ENCODE results near the gene PHGDH. TPM values are rescaled to one million over a fixed set of nuclear protein-coding genes. Genes with fewer than 3 reads are reported as not detected.

The PHGDH gene
- total RNA-seq, 1 donor from 2014 or later = 61.7 TPM

DNA sequence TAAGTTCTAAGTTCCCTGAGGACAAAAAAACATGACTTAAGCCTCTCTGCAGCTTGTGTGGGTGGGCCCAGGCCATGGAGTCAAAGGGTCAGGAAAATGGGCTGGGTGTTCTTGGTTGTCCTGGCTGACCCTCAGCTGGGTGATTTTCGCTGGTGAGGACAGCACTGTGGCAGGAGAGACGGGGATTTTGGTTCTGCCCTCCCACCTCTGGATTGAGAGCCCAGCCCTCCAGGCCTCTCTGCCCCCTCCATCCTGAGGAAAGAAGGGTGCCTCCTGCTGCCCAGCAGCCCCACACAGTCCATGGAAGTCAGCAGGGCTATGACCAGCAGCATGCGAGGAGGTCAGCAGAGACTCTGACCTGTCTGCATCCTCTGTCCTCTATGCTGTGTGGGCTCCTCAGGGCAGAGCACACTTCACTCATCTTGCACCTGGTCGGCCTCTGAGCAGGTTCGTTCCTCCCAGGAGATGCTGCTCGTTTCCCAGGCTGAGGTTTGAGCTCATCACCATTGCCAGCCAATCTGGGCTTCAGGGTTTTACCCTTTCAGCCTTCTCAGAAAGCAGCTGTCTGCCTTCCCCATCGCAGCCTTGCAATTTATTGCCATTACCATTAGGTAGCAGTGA lies 26.5 kb downstream of the PHGDH start:
- Histone ChIP-seq H3K27ac (no peak overlapping the region), H3K36me3 (peaks cover 19 to 40% of the 10 kb centered on the region in 2 donors), H3K4me3 (no peak overlapping the region), H3K9me3 (no peaks in the 10 kb centered on the region), H3K27me3 (no peaks in the 10 kb centered on the region), H3K4me1 (peaks cover 2 to 4% of the 10 kb centered on the region in 2 donors)
- no peak for DNase-seq (ENCODE audit: low spot score in 2 of 2)
- TF ChIP-seq CTCF (IDR thresholded peaks at IDR 0.05) = no peak
- intact Hi-C loops (cut with DNase I) = no loop called here

- TF ChIP-seq CTCF (IDR thresholded peaks at IDR 0.05) = no peak
- peaks cover 4% of the 10 kb centered on the region in 2 donors for H3K4me1 ChIP-seq
Measured at GRCh38 chr1:119739150-119739549, 27.4 kb downstream of the PHGDH start.

DNA sequence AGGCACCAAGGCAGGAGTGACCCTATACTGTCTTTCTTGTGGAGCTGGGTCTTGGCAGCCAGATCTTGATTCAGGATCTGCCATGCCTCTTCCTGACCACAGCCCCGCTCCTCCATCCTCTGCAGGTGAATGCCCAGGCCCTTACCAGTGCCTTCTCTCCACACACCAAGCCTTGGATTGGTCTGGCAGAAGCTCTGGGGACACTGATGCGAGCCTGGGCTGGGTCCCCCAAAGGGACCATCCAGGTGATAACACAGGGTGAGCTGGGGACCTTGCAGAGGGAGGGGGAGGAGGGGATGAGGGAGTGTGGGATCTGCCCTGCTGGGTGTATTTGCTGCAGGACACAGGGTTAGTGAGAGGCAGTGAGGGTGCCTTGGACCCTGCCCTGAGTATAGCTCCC lies 28.5 kb downstream of the PHGDH start:
- H3K27ac ChIP-seq = no peak overlapping the region

More at GRCh38 chr1:119739150-119739549, 27.4 kb downstream of the PHGDH start:
- H3K36me3 ChIP-seq = peaks cover 19 to 39% of the 10 kb centered on the region in 2 donors
- no peak overlapping the region for H3K4me3 ChIP-seq
- intact Hi-C loops (cut with DNase I) = no loop called here
- no peaks in the 10 kb centered on the region for H3K27me3 ChIP-seq
- H3K9me3 ChIP-seq = no peaks in the 10 kb centered on the region
- no peak overlapping the region for H3K27ac ChIP-seq
- no peak for DNase-seq (ENCODE audit: low spot score in 2 of 2)

GRCh38 chr1:119740896-119741780 lies 29.4 kb downstream of the PHGDH start:
- H3K9me3 ChIP-seq = no peaks in the 10 kb centered on the region
- H3K4me1 ChIP-seq = peaks cover 4% of the 10 kb centered on the region in 2 donors
- no peak overlapping the region for H3K4me3 ChIP-seq
- H3K27me3 ChIP-seq = no peaks in the 10 kb centered on the region
- H3K27ac ChIP-seq = peak overlapping the region; percentile 41 to 66
- intact Hi-C loops (cut with DNase I) = loop anchor here (2.0 kb wide), 1 partner anchor 28 kb away; no protein-coding TSS in a partner anchor
- H3K36me3 ChIP-seq = peaks cover 6 to 22% of the 10 kb centered on the region in 2 donors
- no peak for TF ChIP-seq CTCF (IDR thresholded peaks at IDR 0.05)
- no peak for DNase-seq (ENCODE audit: low spot score in 2 of 2)

More for the DNA sequence above, 28.5 kb downstream of the PHGDH start:
- intact Hi-C loops (cut with DNase I) = loop anchor here (2.0 kb wide), 1 partner anchor 27 kb away; no protein-coding TSS in a partner anchor
- Histone ChIP-seq H3K27me3 (no peaks in the 10 kb centered on the region), H3K4me3 (no peak overlapping the region), H3K9me3 (no peaks in the 10 kb centered on the region), H3K36me3 (peaks cover 11 to 28% of the 10 kb centered on the region in 2 donors), H3K4me1 (peaks cover 4% of the 10 kb centered on the region in 2 donors)
- no peak for DNase-seq (ENCODE audit: low spot score in 2 of 2)
- TF ChIP-seq CTCF (IDR thresholded peaks at IDR 0.05) = no peak

DNA sequence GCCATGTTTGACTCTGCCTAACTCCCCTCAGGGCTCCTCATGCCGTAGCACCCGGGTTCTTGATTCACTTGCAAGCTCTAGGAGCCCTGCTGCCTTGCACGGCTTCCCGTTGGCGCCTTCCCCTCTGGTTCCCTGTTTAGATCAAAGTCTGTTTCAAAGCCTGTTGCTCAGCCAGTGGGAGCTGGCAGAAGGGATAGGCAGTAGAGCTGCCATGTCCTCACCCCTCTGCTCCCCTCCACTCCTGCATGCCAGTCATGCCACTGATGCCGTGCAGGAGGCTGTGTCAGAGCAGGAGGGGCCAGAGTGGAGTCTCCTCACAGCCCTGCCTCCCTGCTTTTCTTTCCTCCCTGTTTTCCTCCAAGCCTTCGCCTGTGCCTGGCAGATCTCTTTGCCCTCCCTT lies 30.5 kb downstream of the PHGDH start:
- Histone ChIP-seq H3K27me3 (no peaks in the 10 kb centered on the region), H3K4me3 (no peak overlapping the region), H3K27ac (peak overlapping the region; percentile 41 to 66), H3K9me3 (no peaks in the 10 kb centered on the region), H3K4me1 (peaks cover 4% of the 10 kb centered on the region in 2 donors), H3K36me3 (peaks cover 4 to 13% of the 10 kb centered on the region in 2 donors)
- peak in 1 of 2 donors; percentile 78 for DNase-seq (ENCODE audit: low spot score in 2 of 2)
- intact Hi-C loops (cut with DNase I) = no loop called here
- TF ChIP-seq CTCF (IDR thresholded peaks at IDR 0.05) = no peak
